ENCODE results near the gene TMEM51. TPM values are rescaled to one million over a fixed set of nuclear protein-coding genes. Genes with fewer than 3 reads are reported as not detected.
A peak's percentile ranks its signal among the peaks of the same experiment; 100 is the strongest.

Gene TMEM51
- 2.4 TPM for total RNA-seq

GRCh38 chr1:15153184-15153841, at the start of gene TMEM51:
Gene TMEM51 (plus strand): TSS chr1:15153747. CDS start chr1:15215088, 61,341 bp downstream.
- peak; percentile 58 for DNase-seq (ENCODE audit: low spot score)
- peak; percentile 71 for ATAC-seq

DNA sequence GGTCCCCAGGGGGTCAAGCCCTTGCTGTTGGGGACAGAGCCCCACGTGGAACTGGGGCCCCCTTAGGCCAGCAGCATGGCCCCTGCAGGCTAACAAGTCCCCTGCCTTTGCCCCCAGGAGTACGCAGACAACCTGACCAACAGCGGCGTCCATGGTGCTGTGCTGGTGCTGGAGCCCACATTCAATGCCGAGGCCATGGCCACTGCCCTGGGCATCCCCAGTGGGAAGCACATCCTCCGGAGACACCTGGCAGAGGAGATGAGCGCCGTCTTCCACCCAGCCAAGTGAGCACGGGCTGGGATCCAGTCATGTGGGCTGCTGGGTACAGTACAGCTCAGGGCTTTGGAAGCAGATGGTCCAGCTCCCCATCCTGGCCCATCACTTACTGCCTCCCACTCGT, 49.6 kb upstream of the TMEM51 start:
- no peak for DNase-seq (ENCODE audit: low spot score)

DNA sequence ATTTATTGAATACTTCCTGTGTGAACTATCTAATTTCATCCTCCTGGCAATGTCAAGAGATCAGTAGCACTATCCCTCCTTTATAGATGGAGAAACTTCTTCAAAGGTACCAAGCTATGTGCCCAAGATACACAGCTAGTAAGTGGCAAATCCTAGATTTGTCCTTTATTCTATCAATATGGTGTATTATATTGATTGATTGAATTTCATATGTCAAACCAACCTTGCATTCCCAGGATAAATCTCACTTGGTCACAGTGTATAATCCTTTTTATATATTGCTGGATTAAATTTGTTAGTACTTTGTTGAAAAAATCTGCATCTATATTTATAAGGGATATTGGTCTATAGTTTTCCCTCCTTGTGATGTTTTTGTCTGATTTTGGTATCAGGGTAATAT, 48.8 kb upstream of the TMEM51 start:
- no peak for DNase-seq (ENCODE audit: low spot score)
- no peak for ATAC-seq

More for the DNA sequence above, 49.6 kb upstream of the TMEM51 start:
- ATAC-seq: no peak

- ATAC-seq: no peak
Measured at GRCh38 chr1:15106608-15107007, 46.9 kb upstream of the TMEM51 start.

GRCh38 chr1:15107058-15107687, 46.4 kb upstream of the TMEM51 start:
- no peak for ATAC-seq
- DNase-seq (ENCODE audit: low spot score): no peak

More at GRCh38 chr1:15106608-15107007, 46.9 kb upstream of the TMEM51 start:
- DNase-seq (ENCODE audit: low spot score): no peak

- DNase-seq (ENCODE audit: low spot score) (no peak), ATAC-seq (no peak)
Measured at GRCh38 chr1:15107911-15108310, 45.6 kb upstream of the TMEM51 start.

DNA sequence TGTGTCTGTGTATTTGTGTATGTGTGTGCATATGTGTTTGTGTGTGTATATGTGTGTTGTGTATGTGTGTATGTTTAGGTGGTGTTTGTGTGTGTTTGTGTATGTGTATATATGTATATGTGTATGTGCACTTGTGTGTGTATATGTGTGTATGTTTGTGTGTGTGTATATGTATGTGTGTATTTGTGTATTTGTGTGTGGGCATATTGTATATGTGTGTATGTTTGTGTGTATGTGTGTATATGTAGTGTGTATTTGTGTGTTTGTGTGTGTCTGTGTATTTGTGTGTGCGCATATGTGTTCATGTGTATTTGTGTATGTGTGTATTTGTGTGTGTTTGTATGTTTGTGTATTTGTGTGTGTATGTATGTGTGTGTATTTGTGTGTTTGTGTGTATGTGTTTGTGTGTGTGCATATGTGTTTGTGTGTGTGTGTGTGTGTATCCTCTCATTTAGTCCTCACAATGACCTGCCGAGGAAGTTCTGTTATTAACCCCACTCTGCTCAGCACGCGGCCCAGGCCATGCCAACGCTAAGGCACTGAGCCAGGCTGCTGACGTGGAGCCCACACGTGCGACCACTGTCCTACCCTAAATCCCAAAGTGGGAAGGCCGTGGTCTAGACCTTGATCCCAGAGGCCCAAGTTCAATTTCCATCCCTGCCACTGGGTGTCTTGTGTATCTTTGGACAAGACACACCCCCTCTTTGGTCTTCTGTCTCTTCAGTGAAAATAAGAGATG, 43.2 kb upstream of the TMEM51 start:
- DNase-seq (ENCODE audit: low spot score) (no peak), ATAC-seq (no peak)

GRCh38 chr1:15110867-15111230, 42.7 kb upstream of the TMEM51 start:
- no peak for DNase-seq (ENCODE audit: low spot score)
- ATAC-seq: no peak

- DNase-seq (ENCODE audit: low spot score) (no peak), ATAC-seq (no peak)
Measured at GRCh38 chr1:15113146-15113545, 40.4 kb upstream of the TMEM51 start.

DNA sequence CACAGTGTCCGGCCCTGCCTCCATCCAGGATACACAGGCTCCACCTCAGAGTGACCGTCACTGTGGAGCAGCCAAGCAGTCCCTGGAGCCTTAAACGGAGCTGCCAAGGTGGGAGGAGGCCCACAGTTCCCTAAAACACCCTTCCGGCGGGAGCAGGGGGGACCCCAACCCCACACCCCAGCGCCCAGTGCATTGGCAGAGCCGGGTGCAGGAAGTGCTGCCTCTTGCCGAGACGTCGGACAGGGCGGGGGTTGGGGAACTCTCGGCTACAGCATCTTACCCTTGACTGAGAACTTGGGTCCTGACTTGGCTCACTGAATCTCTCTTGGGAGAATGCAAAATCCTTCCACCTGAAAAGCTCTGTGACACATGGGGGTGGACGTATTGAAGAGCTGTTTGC, 38.7 kb upstream of the TMEM51 start:
- DNase-seq (ENCODE audit: low spot score) (no peak), ATAC-seq (no peak)

DNA sequence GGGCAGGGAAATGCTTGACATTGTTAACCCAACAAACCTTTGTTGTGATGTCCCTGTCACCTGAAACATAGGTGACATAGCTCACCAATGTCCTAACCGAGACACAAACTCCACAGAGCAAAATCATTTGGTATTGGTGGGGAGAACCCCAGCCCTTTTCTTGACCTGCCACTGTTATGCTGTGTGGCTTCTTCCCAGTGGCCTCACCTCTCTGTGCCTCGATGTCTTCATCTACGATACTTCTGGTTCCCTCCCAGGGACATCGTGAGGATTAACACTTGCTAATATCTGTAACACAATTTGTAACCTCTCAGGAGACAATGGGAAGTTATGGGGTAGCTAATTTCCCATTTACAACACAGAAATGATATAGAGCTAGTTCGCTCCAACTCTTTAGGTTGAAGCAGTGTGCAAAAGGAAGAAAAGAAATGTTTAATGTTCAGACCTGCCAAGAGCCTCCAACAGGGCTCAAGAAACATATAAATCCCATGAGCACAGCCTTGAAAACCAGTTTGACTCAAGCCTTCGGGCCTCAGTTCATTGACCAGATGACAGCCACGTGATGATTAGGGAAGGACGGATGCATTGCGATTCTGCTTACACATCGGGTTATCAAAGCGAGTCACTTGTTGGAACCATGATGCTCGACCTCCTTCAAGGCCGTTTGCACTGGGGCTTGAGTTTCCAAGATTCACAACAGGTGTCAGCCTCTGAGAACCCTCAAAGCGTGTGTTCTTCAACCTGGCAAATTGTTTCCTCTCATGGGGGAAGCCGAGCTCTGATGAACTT, 37.8 kb upstream of the TMEM51 start:
- ATAC-seq: no peak
- no peak for DNase-seq (ENCODE audit: low spot score)

GRCh38 chr1:15116966-15117365, 36.6 kb upstream of the TMEM51 start:
- ATAC-seq: no peak
- DNase-seq (ENCODE audit: low spot score): no peak

GRCh38 chr1:15117671-15118325, 35.7 kb upstream of the TMEM51 start:
- DNase-seq (ENCODE audit: low spot score) (no peak), ATAC-seq (no peak)

GRCh38 chr1:15118579-15118978, 35.0 kb upstream of the TMEM51 start:
- DNase-seq (ENCODE audit: low spot score): no peak
- no peak for ATAC-seq

DNA sequence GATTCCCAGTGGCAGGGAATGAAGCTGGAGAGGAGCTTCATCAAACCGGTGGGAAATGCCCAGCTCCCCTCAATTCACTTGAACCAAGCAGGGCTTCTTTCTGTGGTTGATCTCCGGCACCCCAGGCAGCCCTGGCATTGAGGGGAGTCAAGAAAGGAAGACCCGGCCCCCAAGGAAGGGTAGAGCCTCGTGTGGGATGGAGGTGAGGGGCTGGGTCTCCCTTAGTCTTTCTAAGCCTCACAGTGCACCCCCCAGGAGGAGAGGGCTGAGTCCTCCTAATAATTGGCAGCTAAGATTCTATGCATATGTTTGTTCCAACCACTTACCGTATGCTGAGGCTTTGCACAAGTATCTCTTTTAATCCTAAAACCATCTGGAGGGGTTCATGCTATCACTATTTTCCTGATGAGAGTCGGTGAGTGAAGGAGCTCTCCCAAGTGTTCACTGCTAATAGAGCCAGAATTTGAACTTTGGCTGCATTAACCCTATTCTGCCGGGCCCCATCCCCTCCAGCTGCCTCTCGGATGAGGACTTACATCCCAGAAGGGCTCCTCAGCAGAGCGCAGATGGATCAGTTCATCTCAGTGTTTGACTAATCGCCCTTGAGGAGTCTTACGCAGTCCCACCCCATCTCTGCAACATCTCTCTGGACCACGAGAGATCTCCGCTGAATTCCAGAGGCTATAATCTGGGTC, 33.1 kb upstream of the TMEM51 start:
- no peak for ATAC-seq
- no peak for DNase-seq (ENCODE audit: low spot score)

DNA sequence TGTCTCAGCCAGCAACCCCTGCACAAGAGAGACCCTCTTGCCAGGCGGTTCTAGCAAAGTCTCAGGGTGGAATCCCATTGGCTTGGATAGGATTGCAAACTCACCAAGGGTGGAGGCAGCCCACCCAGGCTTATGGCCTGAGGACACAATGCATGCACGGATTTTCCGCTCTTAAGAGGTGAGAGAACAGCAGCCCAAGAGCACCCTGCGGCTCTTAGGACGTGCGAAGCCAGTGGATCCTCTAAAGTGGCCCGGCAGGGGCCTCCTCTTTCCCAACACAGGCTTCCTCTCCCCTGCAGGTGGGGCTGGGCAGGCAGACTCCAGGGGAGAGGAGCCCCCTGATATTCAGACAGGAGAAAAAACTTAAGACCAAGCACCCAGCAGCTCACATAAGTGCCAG, 31.2 kb upstream of the TMEM51 start:
- ATAC-seq (no peak), DNase-seq (ENCODE audit: low spot score) (no peak)

- no peak for ATAC-seq
- no peak for DNase-seq (ENCODE audit: low spot score)
Measured at GRCh38 chr1:15123270-15123669, 30.3 kb upstream of the TMEM51 start.

- ATAC-seq: no peak
Measured at GRCh38 chr1:15123925-15124324, 29.6 kb upstream of the TMEM51 start.

GRCh38 chr1:15124362-15125100, 29.0 kb upstream of the TMEM51 start:
- ATAC-seq (no peak), DNase-seq (ENCODE audit: low spot score) (no peak)

More at GRCh38 chr1:15123925-15124324, 29.6 kb upstream of the TMEM51 start:
- no peak for DNase-seq (ENCODE audit: low spot score)
